Lung (tissue), 12 donors: Measurements from ENCODE around the gene SUCLG1. TPM values are rescaled to one million over a fixed set of nuclear protein-coding genes. Genes with fewer than 3 reads are reported as not detected.
"Not testable (repeated sequence)": the region's sequence is repeated elsewhere in the genome, so short reads cannot be mapped to it uniquely, and the experiment has no call there.

ENCODE experiments used
- ATAC-seq: fragments of 200-7000 bp; cut with Tn5 transposase; one replicate; pipeline ENCODE4 v1.9.1; 2020; ENCODE audit warnings: moderate number of reproducible peaks; ENCODE audit not compliant: insufficient read depth, low FRiP score
- DNase-seq, 3 donors: peaks; one replicate each; pipeline ENCODE4 v3.0.0-alpha.2; 2013 to 2017
- H3K27ac ChIP-seq, 2 donors: one replicate each; pipeline ENCODE4 v1.5.1; 2013; ENCODE audit warnings: mild to moderate bottlenecking in 2 of 2, moderate library complexity in 2 of 2, control low read depth in 1 of 2, inconsistent platforms in 1 of 2, low read depth in 1 of 2, low read length in 1 of 2
- H3K27me3 ChIP-seq, 3 donors: one replicate each; pipeline ENCODE4 v1.5.1; 2013; ENCODE audit warnings: low read length in 2 of 3; ENCODE audit not compliant: control insufficient read depth in 3 of 3, insufficient read depth in 3 of 3
- H3K36me3 ChIP-seq, 4 donors: one replicate each; pipeline ENCODE4 v1.5.1; 2013; ENCODE audit warnings: low read length in 4 of 4, mild to moderate bottlenecking in 1 of 4, moderate library complexity in 1 of 4; ENCODE audit not compliant: control insufficient read depth in 4 of 4, insufficient read depth in 4 of 4
- H3K4me1 ChIP-seq, 5 donors: one replicate each; pipeline ENCODE4 v1.5.1; 2013; ENCODE audit warnings: low read length in 5 of 5, mild to moderate bottlenecking in 2 of 5, moderate library complexity in 1 of 5; ENCODE audit not compliant: control insufficient read depth in 5 of 5, insufficient read depth in 5 of 5
- H3K4me3 ChIP-seq: one replicate; pipeline ENCODE4 v1.5.1; 2013; ENCODE audit warnings: mild to moderate bottlenecking, control low read depth, moderate library complexity
- H3K9ac ChIP-seq, 2 donors: one replicate each; pipeline ENCODE4 v1.5.1; 2013; ENCODE audit warnings: low read length in 2 of 2, control low read depth in 1 of 2; ENCODE audit not compliant: insufficient read depth in 1 of 2
- H3K9me3 ChIP-seq, 4 donors: one replicate each; pipeline ENCODE4 v1.5.1; 2013; ENCODE audit warnings: low read length in 3 of 4, mild to moderate bottlenecking in 1 of 4, moderate library complexity in 1 of 4; ENCODE audit not compliant: control insufficient read depth in 4 of 4, insufficient read depth in 3 of 4
- WGBS, 2 donors: extraction: QIAGEN DNeasy Blood & Tissue Kit; methylation state at CpG; one replicate each; pipeline ENCODE4 v1.1.7; 2013; 5-methylcytosine and 5-hydroxymethylcytosine counted together
- polyA plus RNA-seq, 2 donors: library from polyadenylated mRNA; stranded (reverse); fragments of 200-250 nt; gene quantifications; one replicate each; pipeline ENCODE4 v1.2.1, GENCODE V29; 2013
- total RNA-seq, 2 donors: library from RNA; depleted of rRNA in 1 of 2; stranded (reverse); fragments of >200 nt in 1 of 2; gene quantifications; one replicate each; pipeline ENCODE4 v1.2.1, GENCODE V29; 2014 to 2021
- TF ChIP-seq, protein P1 (sequence below): IDR thresholded peaks from 2 replicates; pipeline ENCODE4 v1.5.1; 2012; ENCODE audit warnings: mild to moderate bottlenecking; ENCODE audit errors: control extremely low read depth, extremely low read depth
- donor health status: control.
- donor health status: control.
- donor health status: Bipolar disorder and iron deficiency.
- donor health status: healthy.
- donor health status: DM: yes; HTN: yes; CAD: no.

Gene SUCLG1
- total and polyA plus RNA-seq, 4 donors: 56.2 to 87.4 (median 63.9) TPM

DNA sequence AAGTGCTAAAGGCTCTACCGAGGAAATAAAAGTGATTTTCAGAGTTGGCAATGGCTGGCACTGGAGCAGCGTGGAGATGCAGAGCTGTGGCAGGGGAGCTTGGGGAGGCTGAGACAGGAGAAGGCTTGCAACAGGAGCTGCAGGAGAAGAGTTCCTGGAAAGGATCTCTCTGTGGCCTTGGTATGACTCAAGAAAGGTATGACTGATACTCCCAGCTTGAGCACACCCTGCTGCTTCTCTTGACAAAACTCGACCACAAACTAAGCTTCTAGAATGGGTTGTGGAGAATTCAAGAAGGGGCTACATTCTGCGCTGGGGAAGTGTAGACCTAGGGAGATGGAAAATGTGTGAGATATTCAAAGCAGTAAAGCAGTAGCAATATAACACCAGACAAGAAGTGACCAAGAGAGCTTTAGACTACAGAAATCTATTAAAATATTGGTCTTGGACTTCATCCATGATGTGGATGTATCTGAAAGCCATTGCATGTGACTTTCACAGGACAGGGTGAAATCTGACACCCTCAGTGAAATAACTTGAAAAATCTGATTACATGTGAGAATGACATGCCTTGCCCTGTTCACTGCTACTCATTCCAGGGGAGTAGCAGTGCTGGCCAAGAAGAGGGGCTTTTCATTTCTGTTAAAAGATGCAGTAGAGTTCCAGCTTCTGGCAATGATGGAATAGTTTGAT is 41.5 kb downstream of the SUCLG1 start:
- Histone ChIP-seq H3K4me1 (peaks cover 0 to 5% (median 0%) of the 10 kb centered on the region in 5 donors), H3K27ac (no peak overlapping the region), H3K36me3 (peaks cover 0 to 2% (median 0%) of the 10 kb centered on the region in 4 donors), H3K9ac (no peak overlapping the region), H3K9me3 (no peaks in the 10 kb centered on the region), H3K27me3 (no peaks in the 10 kb centered on the region), H3K4me3 (no peak overlapping the region)
- WGBS, 2 donors: 91 to 95% methylated on average over 4 of the region's 4 CpGs
- ATAC-seq (no peak), DNase-seq (no peak)
- TF ChIP-seq, protein P1, sequence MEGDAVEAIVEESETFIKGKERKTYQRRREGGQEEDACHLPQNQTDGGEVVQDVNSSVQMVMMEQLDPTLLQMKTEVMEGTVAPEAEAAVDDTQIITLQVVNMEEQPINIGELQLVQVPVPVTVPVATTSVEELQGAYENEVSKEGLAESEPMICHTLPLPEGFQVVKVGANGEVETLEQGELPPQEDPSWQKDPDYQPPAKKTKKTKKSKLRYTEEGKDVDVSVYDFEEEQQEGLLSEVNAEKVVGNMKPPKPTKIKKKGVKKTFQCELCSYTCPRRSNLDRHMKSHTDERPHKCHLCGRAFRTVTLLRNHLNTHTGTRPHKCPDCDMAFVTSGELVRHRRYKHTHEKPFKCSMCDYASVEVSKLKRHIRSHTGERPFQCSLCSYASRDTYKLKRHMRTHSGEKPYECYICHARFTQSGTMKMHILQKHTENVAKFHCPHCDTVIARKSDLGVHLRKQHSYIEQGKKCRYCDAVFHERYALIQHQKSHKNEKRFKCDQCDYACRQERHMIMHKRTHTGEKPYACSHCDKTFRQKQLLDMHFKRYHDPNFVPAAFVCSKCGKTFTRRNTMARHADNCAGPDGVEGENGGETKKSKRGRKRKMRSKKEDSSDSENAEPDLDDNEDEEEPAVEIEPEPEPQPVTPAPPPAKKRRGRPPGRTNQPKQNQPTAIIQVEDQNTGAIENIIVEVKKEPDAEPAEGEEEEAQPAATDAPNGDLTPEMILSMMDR: no peak

DNA sequence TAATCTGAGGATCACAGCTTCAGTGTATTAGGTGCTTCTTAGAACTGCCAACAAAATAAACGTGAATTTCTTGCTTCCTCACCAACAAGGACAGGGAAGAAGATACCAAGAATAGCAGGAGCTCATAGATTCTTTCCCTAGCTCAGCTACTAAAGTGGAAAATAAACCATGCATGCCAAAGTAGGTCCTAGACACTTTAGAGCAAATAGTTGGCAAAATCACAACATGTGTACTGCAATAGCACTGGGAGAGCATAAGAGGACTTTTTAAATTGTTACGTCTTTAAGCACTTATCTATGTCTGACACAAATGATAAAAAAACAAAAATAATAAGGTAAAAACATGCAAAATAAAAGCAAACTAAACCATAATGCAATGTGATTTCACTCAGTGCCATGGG is 49.5 kb downstream of the SUCLG1 start:
- H3K27ac ChIP-seq: no peak overlapping the region
- WGBS, 2 donors: 58 to 74% methylated on average over 2 of the region's 2 CpGs
- ATAC-seq: no peak

DNA sequence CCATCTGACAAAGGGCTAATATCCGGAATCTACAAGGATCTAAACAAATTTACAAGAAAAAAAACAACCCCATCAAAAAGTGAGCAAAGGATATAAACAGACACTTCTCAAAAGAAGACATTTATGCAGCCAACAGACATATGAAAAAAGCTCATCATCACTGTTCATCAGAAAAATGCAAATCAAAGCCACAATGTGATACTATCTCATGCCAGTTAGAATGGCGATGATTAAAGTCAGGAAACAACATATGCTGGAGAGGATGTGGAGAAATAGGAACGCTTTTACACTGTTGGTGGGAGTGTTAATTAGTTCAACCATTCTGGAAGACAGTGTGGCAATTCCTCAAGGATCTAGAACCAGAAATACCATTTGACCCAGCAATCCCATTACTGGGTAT is 57.0 kb downstream of the SUCLG1 start:
- H3K27ac ChIP-seq, H3K36me3 ChIP-seq, H3K9ac ChIP-seq, DNase-seq, ATAC-seq, H3K27me3 ChIP-seq, H3K9me3 ChIP-seq, H3K4me3 ChIP-seq, H3K4me1 ChIP-seq: not testable (repeated sequence)
- WGBS, 2 donors: 76 to 77% methylated on average over 3 of the region's 3 CpGs

More for the DNA sequence above, 49.5 kb downstream of the SUCLG1 start:
- TF ChIP-seq, protein P1: no peak
- no peaks in the 10 kb centered on the region for H3K4me1 ChIP-seq
- no peaks in the 10 kb centered on the region for H3K36me3 ChIP-seq
- DNase-seq: no peak
- no peaks in the 10 kb centered on the region for H3K9me3 ChIP-seq
- no peak overlapping the region for H3K9ac ChIP-seq
- no peak overlapping the region for H3K4me3 ChIP-seq
- no peaks in the 10 kb centered on the region for H3K27me3 ChIP-seq

DNA sequence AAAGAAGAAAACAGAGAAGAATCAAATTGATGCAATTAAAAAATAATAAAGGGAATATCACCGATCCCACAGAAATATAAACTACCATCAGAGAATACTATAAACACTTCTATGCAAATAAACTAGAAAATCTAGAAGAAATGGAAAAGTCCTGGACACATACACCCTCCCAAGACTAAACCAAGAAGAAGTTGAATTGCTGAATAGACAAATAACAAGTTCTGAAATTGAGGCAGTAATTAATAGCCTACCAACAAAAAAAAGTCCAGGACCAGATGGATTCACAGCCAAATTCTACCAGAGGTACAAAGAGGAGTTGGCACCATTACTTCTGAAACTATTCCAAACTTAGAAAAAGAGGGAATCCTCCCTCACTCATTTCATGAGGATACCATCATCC is 59.2 kb downstream of the SUCLG1 start:
- H3K4me1 ChIP-seq, ATAC-seq, H3K4me3 ChIP-seq, H3K27ac ChIP-seq, H3K9ac ChIP-seq, H3K36me3 ChIP-seq, H3K27me3 ChIP-seq, H3K9me3 ChIP-seq, DNase-seq: not testable (repeated sequence)
- 92 to 94% methylated on average over 1 of the region's 1 CpG for WGBS, 2 donors
